H1 (cell line): ENCODE results near the gene NLRC5. TPM values are rescaled to one million over a fixed set of nuclear protein-coding genes. Genes with fewer than 3 reads are reported as not detected.
A peak's percentile ranks its signal among the peaks of the same experiment; 100 is the strongest.

Source experiments
- CTCF ChIA-PET: fragments of 300-600 bp; sonication (Branson Sonifier 250); formaldehyde crosslinking; loops from one replicate; lab custom pipeline; 2021; ENCODE audit not compliant: partially characterized antibody; lab: Charles Lee
- POLR2A ChIA-PET: fragments of 300-600 bp; sonication (Branson Sonifier 250); formaldehyde crosslinking; loops from one replicate; lab custom pipeline; 2021; ENCODE audit warnings: inconsistent platforms; ENCODE audit not compliant: partially characterized antibody; lab: Charles Lee
- DNase-seq, 2 experiments: peaks; one replicate each; pipeline versions ENCODE4 v3.0.0 to v3.0.0-alpha.2; 2010 to 2022; ENCODE audit warnings: low spot score in 2 of 2, low read depth in 1 of 2, mixed read lengths in 1 of 2
- FAIRE-seq: peaks from 2 replicates; lab custom pipeline; 2011; peaks lifted over from hg19 to GRCh38; lab: Jason Lieb, UNC
- H2AFZ ChIP-seq: 2 replicates; pipeline ENCODE4 v1.8.1; 2012; ENCODE audit warnings: low read length, inconsistent platforms
- H2AK5ac ChIP-seq: 2 replicates; pipeline ENCODE4 v1.6.1; 2013; ENCODE audit warnings: low read depth, low read length
- H2BK120ac ChIP-seq: replicated peaks from 2 replicates; pipeline ENCODE3; 2013; ENCODE audit warnings: low read depth, low read length, inconsistent platforms
- H2BK12ac ChIP-seq: 2 replicates; pipeline ENCODE4 v1.6.1; 2013; ENCODE audit warnings: low read depth, low read length
- H2BK15ac ChIP-seq: 2 replicates; pipeline ENCODE4 v1.6.1; 2013; ENCODE audit warnings: low read length
- H2BK20ac ChIP-seq: 2 replicates; pipeline ENCODE4 v1.6.1; 2013; ENCODE audit warnings: low read length
- H2BK5ac ChIP-seq: 2 replicates; pipeline ENCODE4 v1.6.1; 2013; ENCODE audit warnings: low read depth, low read length
- H3K14ac ChIP-seq: 2 replicates; pipeline ENCODE4 v1.6.1; 2013; ENCODE audit warnings: inconsistent platforms; ENCODE audit not compliant: insufficient read length
- H3K18ac ChIP-seq: 2 replicates; pipeline ENCODE4 v1.6.1; 2013; ENCODE audit warnings: low read length; ENCODE audit errors: extremely low read depth
- H3K23ac ChIP-seq: 2 replicates; pipeline ENCODE4 v1.6.1; 2013; ENCODE audit warnings: inconsistent platforms; ENCODE audit not compliant: insufficient read length
- H3K23me2 ChIP-seq: 2 replicates; pipeline ENCODE4 v1.6.1; 2013; ENCODE audit warnings: low read depth, low read length
- H3K27ac ChIP-seq: 2 replicates; pipeline ENCODE4 v1.6.1; 2011; ENCODE audit warnings: low read depth, low read length, inconsistent platforms
- H3K27me3 ChIP-seq, 4 experiments: replicated peaks in 1 of 4; 1 replicate in 1 of 4; 2 replicates in 3 of 4; pipeline versions ENCODE4 v1.6.1 to v1.8.1; 2011 to 2013; ENCODE audit warnings: low read length in 3 of 4, mild to moderate bottlenecking in 3 of 4, inconsistent platforms in 2 of 4, mixed read lengths in 2 of 4, moderate library complexity in 1 of 4; ENCODE audit not compliant: control insufficient read depth in 3 of 4, insufficient read depth in 3 of 4; ENCODE audit errors: extremely low read depth in 1 of 4
- H3K36me3 ChIP-seq, 4 experiments: 2 replicates each; pipeline versions ENCODE4 v1.6.1 to v1.8.1; 2011 to 2013; ENCODE audit warnings: mild to moderate bottlenecking in 4 of 4, low read length in 3 of 4, moderate library complexity in 2 of 4, control low read depth in 1 of 4, inconsistent platforms in 1 of 4; ENCODE audit not compliant: insufficient read depth in 4 of 4, control insufficient read depth in 2 of 4
- H3K4ac ChIP-seq: replicated peaks from 2 replicates; pipeline ENCODE3; 2013; ENCODE audit warnings: low read length, low read depth, mixed read lengths, inconsistent platforms; ENCODE audit not compliant: insufficient read length
- H3K4me1 ChIP-seq, 4 experiments: replicated peaks in 1 of 4; 1 replicate in 1 of 4; 2 replicates in 3 of 4; pipeline versions ENCODE4 v1.6.1 to v1.8.1; 2011 to 2013; ENCODE audit warnings: low read length in 3 of 4, inconsistent platforms in 2 of 4, mixed read lengths in 1 of 4; ENCODE audit not compliant: insufficient read depth in 4 of 4, control insufficient read depth in 3 of 4
- H3K4me2 ChIP-seq, 2 experiments: 2 replicates each; pipeline versions ENCODE4 v1.6.1 to v1.8.1; 2011 to 2013; ENCODE audit warnings: low read depth in 2 of 2, low read length in 2 of 2, control low read depth in 1 of 2, inconsistent platforms in 1 of 2, mild to moderate bottlenecking in 1 of 2; ENCODE audit not compliant: insufficient read depth in 1 of 2
- H3K4me3 ChIP-seq, 4 experiments: fragments of 200-600, 300-600 bp in 1 of 4; sonication (generic), shearing (Covaris generic), sonication (Bioruptor Twin) in 1 of 4; 2 replicates each; pipeline versions ENCODE4 v1.5.1 to v1.8.1; 2011 to 2016; ENCODE audit warnings: low read length in 4 of 4, low read depth in 3 of 4, control low read depth in 2 of 4, inconsistent platforms in 2 of 4, mild to moderate bottlenecking in 2 of 4, mixed read lengths in 1 of 4, moderate library complexity in 1 of 4; ENCODE audit not compliant: insufficient read depth in 2 of 4; ENCODE audit errors: extremely low read depth in 1 of 4
- H3K56ac ChIP-seq: replicated peaks from 2 replicates; pipeline ENCODE3; 2013; ENCODE audit warnings: low read depth, mild to moderate bottlenecking, mixed read lengths, low read length, inconsistent platforms; ENCODE audit not compliant: insufficient read length
- H3K79me1 ChIP-seq: 2 replicates; pipeline ENCODE4 v1.6.1; 2013; ENCODE audit warnings: low read depth, low read length, control low read depth
- H3K79me2 ChIP-seq, 2 experiments: 2 replicates each; pipeline versions ENCODE4 v1.6.1 to v1.8.1; 2012 to 2013; ENCODE audit warnings: low read length in 2 of 2, mild to moderate bottlenecking in 2 of 2, inconsistent platforms in 1 of 2; ENCODE audit not compliant: insufficient read depth in 2 of 2, control insufficient read depth in 1 of 2
- H3K9ac ChIP-seq, 4 experiments: replicated peaks in 1 of 4; 1 replicate in 1 of 4; 2 replicates in 3 of 4; pipeline versions ENCODE4 v1.6.1 to v1.8.1; 2011 to 2013; ENCODE audit warnings: low read depth in 3 of 4, low read length in 3 of 4, control low read depth in 2 of 4, mild to moderate bottlenecking in 2 of 4, moderate library complexity in 2 of 4, inconsistent platforms in 1 of 4; ENCODE audit errors: extremely low read depth in 1 of 4
- H3K9me3 ChIP-seq, 2 experiments: 2 replicates each; pipeline versions ENCODE4 v1.6.1 to v1.8.1; 2012 to 2013; ENCODE audit warnings: mild to moderate bottlenecking in 2 of 2, moderate library complexity in 2 of 2, control low read depth in 1 of 2, inconsistent platforms in 1 of 2, low read depth in 1 of 2, low read length in 1 of 2, mixed read lengths in 1 of 2; ENCODE audit not compliant: insufficient read depth in 2 of 2
- H4K20me1 ChIP-seq, 2 experiments: replicated peaks in 1 of 2; 2 replicates each; pipeline versions ENCODE3 to v1.8.1; 2011 to 2013; ENCODE audit warnings: inconsistent platforms in 2 of 2, low read length in 2 of 2, mild to moderate bottlenecking in 1 of 2; ENCODE audit not compliant: insufficient read depth in 2 of 2, control insufficient read depth in 1 of 2
- H4K5ac ChIP-seq: 2 replicates; pipeline ENCODE4 v1.6.1; 2013; ENCODE audit warnings: low read length, low read depth, mixed read lengths, inconsistent platforms; ENCODE audit not compliant: insufficient read length
- H4K8ac ChIP-seq: 2 replicates; pipeline ENCODE4 v1.8.0; 2013; ENCODE audit warnings: mild to moderate bottlenecking, moderate library complexity, low read length, inconsistent platforms; ENCODE audit not compliant: insufficient read depth; ENCODE audit errors: extremely low read depth
- H4K91ac ChIP-seq: replicated peaks from 2 replicates; pipeline ENCODE3; 2013; ENCODE audit warnings: low read length, mixed read lengths, inconsistent platforms; ENCODE audit not compliant: insufficient read length
- CBX5 ChIP-seq: fragments of 300-800, 300-1000 bp; sonication (generic); IDR thresholded peaks from 2 replicates; pipeline ENCODE4 v1.7.1; 2016; ENCODE audit warnings: antibody characterized with exemption, low read length, low read depth
- CREB1 ChIP-seq: IDR thresholded peaks from 2 replicates; pipeline ENCODE4 v1.6.1; 2012; ENCODE audit warnings: inconsistent platforms
- CTBP2 ChIP-seq: IDR thresholded peaks from 2 replicates; pipeline ENCODE4 v1.7.0; 2011; ENCODE audit warnings: borderline replicate concordance, mild to moderate bottlenecking, moderate library complexity, mixed read lengths, low read length; ENCODE audit not compliant: insufficient read depth, insufficient read length
- GABPA ChIP-seq: IDR thresholded peaks from 2 replicates; pipeline ENCODE4 v1.6.1; 2011; ENCODE audit warnings: mild to moderate bottlenecking, low read length, moderate library complexity, borderline replicate concordance; ENCODE audit not compliant: insufficient read depth
- HDAC2 ChIP-seq, 2 experiments: fragments of 300-600 bp in 1 of 2; sonication (generic) in 1 of 2; IDR thresholded peaks; 2 replicates each; pipeline ENCODE4 v1.6.1; 2011 to 2012; ENCODE audit warnings: low read depth in 2 of 2, low read length in 2 of 2, mild to moderate bottlenecking in 2 of 2, moderate library complexity in 2 of 2, borderline replicate concordance in 1 of 2, inconsistent platforms in 1 of 2
- HDAC6 ChIP-seq: IDR thresholded peaks from one replicate; pipeline ENCODE4 v1.7.1; 2012; ENCODE audit warnings: low read depth, mild to moderate bottlenecking, inconsistent platforms, low read length, moderate library complexity
- KDM1A ChIP-seq: fragments of 200-600, 300-600 bp; sonication (generic); IDR thresholded peaks from 2 replicates; pipeline ENCODE4 v1.7.1; 2016; ENCODE audit warnings: mild to moderate bottlenecking, low read length, borderline replicate concordance
- SP1 ChIP-seq: IDR thresholded peaks from 2 replicates; pipeline ENCODE4 v1.6.1; 2011; ENCODE audit warnings: low read depth, low read length
- SUZ12 ChIP-seq: fragments of 200-600 bp; sonication (generic); IDR thresholded peaks from 2 replicates; pipeline ENCODE4 v1.6.1; 2012; ENCODE audit warnings: mild to moderate bottlenecking, inconsistent platforms, low read length, moderate library complexity, mixed read lengths
- TAF7 ChIP-seq: optimal IDR thresholded peaks from 2 replicates; pipeline ENCODE3; 2011; ENCODE audit warnings: low read depth, mild to moderate bottlenecking, inconsistent platforms, low read length, moderate library complexity, borderline replicate concordance
- TBP ChIP-seq: IDR thresholded peaks from 2 replicates; pipeline ENCODE4 v1.6.1; 2011; ENCODE audit warnings: low read depth, low read length, improper control_type of control experiment
- USF2 ChIP-seq: IDR thresholded peaks from 2 replicates; pipeline ENCODE4 v1.6.1; 2011; ENCODE audit warnings: low read length, improper control_type of control experiment
- ZNF274 ChIP-seq: IDR thresholded peaks from 2 replicates; pipeline ENCODE4 v1.7.0; 2012; ENCODE audit warnings: low read length, borderline replicate concordance; ENCODE audit errors: extremely low read depth
- WGBS, 2 experiments: shearing (Covaris generic) in 1 of 2; methylation state at CpG; one replicate each; pipeline versions ENCODE4 v1.1.6 to v1.1.7; 2013 to 2015; ENCODE audit warnings: low lambda C conversion rate in 2 of 2, mixed read lengths in 2 of 2, inconsistent platforms in 1 of 2, low coverage in 1 of 2, missing lambda C conversion rate in 1 of 2; ENCODE audit not compliant: insufficient replicate concordance in 2 of 2, insufficient coverage in 1 of 2, insufficient read length in 1 of 2; ENCODE audit errors: extremely low coverage in 1 of 2, missing lambda C conversion rate in 1 of 2; 5-methylcytosine and 5-hydroxymethylcytosine counted together
- polyA plus RNA-seq, 7 experiments: library from polyadenylated mRNA; depleted of rRNA in 3 of 7; stranded (reverse) in 5 of 7; unstranded in 2 of 7; fragments of >200 nt in 5 of 7; fragments of 200-250 nt in 2 of 7; gene quantifications; 1 replicate in 5 of 7; 2 replicates in 1 of 7; 4 replicates in 1 of 7; pipeline versions ENCODE4 v1.2.1 to v1.2.3, GENCODE V29; 2011 to 2013; ENCODE audit warnings: missing spikeins in 2 of 7, mixed read lengths in 2 of 7
- total RNA-seq: library from RNA; stranded (reverse); fragmentation: NEBNext Ultra II Directional; extraction: Animal tissue kit (Norgen Biotek cat#: 25700); gene quantifications from 2 replicates; pipeline ENCODE4 v1.2.1, GENCODE V29; 2021

NLRC5 gene
- total and polyA plus RNA-seq, 2 of the 8 experiments (the other 6 are each of a cell fraction or from before 2014, with no cell fraction given): 2.2 to 3.2 TPM

- H2BK120ac ChIP-seq: no peak overlapping the region
- no peaks in the 10 kb centered on the region for H3K79me2 ChIP-seq
- H4K8ac ChIP-seq: no peak overlapping the region
- H3K27me3 ChIP-seq: no peaks in the 10 kb centered on the region
- H2BK5ac ChIP-seq: no peak overlapping the region
- ChIA-PET POLR2A (interaction anchor here (1.5 kb wide), 1 partner anchor 10 kb away, joined by 3 read pairs; no protein-coding TSS in a partner anchor), CTCF (interaction anchor here (1.6 kb wide), 1 partner anchor 27 kb away, joined by 4 read pairs; no protein-coding TSS in a partner anchor)
- H4K91ac ChIP-seq: no peak overlapping the region
- no peak overlapping the region for H2BK15ac ChIP-seq
- H3K4me1 ChIP-seq: peaks cover 0 to 17% (median 4%) of the 10 kb centered on the region in 4 experiments; a peak in 6 of 7 replicates
- H3K27ac ChIP-seq: no peak overlapping the region
- H3K14ac ChIP-seq: no peak overlapping the region
- FAIRE-seq (no peak), DNase-seq (no peak)
- no peak overlapping the region for H3K9ac ChIP-seq
- no peak overlapping the region for H2AFZ ChIP-seq
- H3K4me2 ChIP-seq: no peak overlapping the region
- no peak overlapping the region for H2AK5ac ChIP-seq
- H4K5ac ChIP-seq: no peak overlapping the region
- H3K79me1 ChIP-seq: no peaks in the 10 kb centered on the region; the same call in 1 of the 2 replicates
- no peaks in the 10 kb centered on the region for H3K36me3 ChIP-seq
- H3K18ac ChIP-seq: no peak overlapping the region
- 0 out of 2 replicates have a peak overlapping the region, but pooled peaks have one; percentile 9 for H2BK12ac ChIP-seq
- H3K4ac ChIP-seq: no peak overlapping the region
- no peaks in the 10 kb centered on the region for H3K23me2 ChIP-seq
- 85% methylated on average over 4 of the region's 4 CpGs; no CpG with 5 or more reads in 1 of the 2 experiments for WGBS, 2 experiments
- no peaks in the 10 kb centered on the region for H4K20me1 ChIP-seq
- no peak overlapping the region for H3K56ac ChIP-seq
- H2BK20ac ChIP-seq: no peak overlapping the region
- no peaks in the 10 kb centered on the region for H3K9me3 ChIP-seq
- H3K4me3 ChIP-seq: no peak overlapping the region
- no peak overlapping the region for H3K23ac ChIP-seq
- TF ChIP-seq CREB1 (no peak), GABPA (no peak), HDAC2 (IDR thresholded peaks at IDR 0.05; ENCODE audit: borderline replicate concordance in 1 of 2, low read depth in 2 of 2, low read length in 2 of 2) (no peak), CBX5 (no peak), USF2 (no peak), TBP (no peak), HDAC6 (no peak), SUZ12 (no peak), ZNF274 (no peak), KDM1A (no peak), SP1 (no peak), CTBP2 (no peak), TAF7 (no peak)
These were observed 121.6 kb downstream of the NLRC5 start for GRCh38 chr16:57110937-57111336.
